SW480 (cell line): ENCODE results near the gene FICD.
A peak's percentile ranks its signal among the peaks of the same experiment; 100 is the strongest.
"Not testable (repeated sequence)": the region's sequence is repeated elsewhere in the genome, so short reads cannot be mapped to it uniquely, and the experiment has no call there.

ENCODE experiments used
- DNase-seq: peaks from one replicate; pipeline ENCODE4 v3.0.0-alpha.2; 2016; ENCODE audit warnings: low spot score

Gene FICD

DNA sequence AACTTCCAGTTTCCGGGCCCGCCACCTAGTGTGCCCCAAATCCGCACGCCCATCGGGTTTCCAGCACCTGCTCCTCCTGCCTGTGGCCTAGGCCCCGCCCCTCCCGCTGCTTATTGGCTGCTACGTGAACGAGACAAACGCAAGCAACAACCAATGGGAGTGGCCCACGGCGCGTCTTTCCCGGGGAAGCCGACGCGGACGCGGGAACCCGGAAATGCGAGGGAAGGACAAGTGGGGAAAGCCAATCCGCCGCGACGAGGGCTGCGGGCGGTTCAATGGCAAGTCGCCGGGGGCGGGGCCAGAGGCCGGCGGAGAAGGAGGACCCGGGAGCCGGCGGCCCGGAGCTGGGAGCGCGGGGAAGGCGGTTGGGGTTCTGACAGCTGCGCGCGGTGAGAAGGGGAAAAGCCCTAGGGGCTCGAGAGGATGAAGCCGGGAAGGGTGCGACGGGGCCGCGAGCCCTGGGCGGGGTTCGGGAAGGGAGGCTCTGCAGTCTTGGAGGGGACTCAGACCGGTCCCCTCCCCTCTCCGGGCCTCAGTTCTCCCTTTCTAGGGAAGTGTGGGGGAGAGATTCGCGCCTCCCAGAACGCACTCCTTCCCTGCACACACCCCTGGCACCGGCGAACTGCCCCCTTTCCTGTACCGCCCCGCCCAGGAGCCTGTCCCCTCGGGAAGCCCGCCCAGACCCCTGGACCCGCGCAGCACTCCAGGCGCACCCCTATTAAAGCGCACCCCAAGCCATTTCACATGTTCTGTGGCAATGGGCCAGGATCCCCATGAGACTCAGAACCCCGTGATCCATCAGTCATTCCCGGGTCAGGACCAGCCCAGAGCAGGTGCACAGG, at the start of gene FICD:
FICD (plus strand) TSS at position 305 of the 842 bp plus-strand sequence. CDS start 1,696 bp downstream, outside the sequence.
- peak; percentile 97 for DNase-seq

GRCh38 chr12:108465417-108465816, 49.7 kb upstream of the FICD start:
- DNase-seq: no peak

GRCh38 chr12:108468196-108468968, 46.7 kb upstream of the FICD start:
- DNase-seq: peak; percentile 22

- no peak for DNase-seq
Measured at GRCh38 chr12:108473400-108474055, 41.5 kb upstream of the FICD start.

DNA sequence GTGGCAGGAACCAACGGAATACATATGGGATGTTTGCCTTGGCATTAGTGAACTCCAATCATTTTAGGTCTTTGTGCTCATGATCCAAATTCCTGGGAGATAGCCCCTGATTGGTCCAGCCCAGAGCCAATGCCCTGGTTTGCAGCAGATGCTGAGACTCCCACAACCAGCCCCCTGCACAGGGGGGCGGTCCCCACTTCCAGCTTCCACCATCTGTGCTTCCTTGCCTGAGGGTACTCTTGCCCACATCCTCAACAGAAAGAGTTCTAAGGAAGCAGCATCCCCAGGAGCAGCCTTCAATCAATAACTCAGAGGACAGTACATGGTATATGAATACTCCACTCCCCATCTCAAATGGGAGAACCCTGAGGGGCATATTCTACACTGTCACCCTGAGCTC, 39.7 kb upstream of the FICD start:
- no peak for DNase-seq

- no peak for DNase-seq
Measured at GRCh38 chr12:108477055-108477880, 37.8 kb upstream of the FICD start.

DNA sequence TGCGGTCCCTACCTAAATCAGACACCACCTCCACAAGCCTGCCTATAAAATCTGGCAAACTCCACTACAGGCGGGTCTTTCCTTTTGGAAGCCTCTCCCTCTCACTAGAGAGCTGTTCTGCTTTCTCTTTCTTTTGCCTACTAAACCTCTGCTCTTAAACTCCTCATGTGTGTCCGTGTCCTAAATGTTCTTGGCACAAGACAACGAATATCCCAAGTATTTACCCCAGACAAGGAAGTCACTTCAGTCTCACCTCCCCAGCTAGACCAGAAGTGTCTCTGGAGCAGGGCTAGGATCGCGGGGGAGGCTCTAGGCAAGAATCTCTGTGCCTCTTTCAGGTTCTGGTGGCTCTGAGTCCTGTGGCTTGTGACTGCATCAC, 37.2 kb upstream of the FICD start:
- DNase-seq: no peak

- DNase-seq: no peak
Measured at GRCh38 chr12:108478611-108479206, 36.4 kb upstream of the FICD start.

- no peak for DNase-seq
Measured at GRCh38 chr12:108479364-108480070, 35.6 kb upstream of the FICD start.

DNA sequence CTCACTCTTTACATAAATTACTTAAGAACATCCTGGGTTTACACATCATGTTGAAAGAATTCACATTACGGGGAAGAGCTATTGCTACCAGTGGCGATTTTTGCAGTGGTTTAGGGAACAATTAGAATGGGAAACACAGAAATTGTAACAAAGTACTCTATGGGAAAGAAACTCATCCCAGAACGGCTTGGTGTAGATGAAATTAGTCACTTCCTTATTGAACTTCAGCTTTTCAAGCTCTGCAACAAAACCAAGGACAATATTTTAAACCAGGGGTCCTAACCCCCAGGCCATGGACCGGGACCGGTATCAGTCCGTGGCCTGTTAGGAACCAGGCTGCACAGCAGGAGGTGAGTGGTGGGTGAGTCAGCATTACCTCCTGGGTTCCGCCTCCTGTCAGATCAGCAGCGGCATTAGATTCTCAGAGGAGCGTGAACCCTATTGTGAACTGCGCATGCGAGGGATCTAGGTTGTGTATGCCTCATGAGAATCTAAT, 32.3 kb upstream of the FICD start:
- DNase-seq: peak; percentile 14

DNA sequence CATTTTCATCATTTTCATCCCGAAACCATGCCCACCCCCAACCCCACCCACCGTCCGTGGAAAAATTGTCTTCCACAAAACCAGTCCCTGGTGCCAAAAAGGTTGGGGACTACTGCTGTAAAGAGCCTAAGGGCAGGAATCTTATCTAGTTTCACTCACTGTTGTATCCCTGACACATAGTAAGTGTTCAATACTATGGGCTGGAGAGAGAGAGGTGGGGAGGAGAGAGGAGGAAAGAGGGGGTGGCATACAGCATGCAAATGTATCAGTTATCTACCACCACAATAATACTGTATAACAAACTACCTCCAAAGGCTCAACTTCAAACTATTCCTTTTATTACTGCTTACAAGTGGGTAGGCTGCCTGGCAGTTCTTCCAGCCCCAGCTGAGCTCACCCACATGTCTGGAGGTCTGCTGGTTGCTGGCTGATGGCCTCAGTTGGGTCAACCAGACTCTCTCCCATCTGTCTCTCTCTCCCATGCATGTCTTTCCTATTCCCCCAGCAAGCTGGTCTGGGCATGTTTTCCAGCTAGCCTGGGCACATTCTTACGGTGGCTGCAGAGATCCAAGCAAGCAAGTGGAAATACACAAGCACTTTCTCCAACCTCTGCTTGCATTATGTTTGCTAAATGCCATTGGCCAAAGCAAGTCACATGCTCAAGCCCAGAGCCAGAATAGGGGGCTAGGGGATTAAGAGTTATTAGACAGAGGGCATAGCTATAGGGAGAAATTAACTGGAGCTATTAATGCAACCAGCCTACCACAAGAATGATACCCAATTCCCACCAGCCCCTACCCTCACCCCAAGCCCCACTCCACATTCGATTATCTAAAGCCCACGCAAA, 31.6 kb upstream of the FICD start:
- no peak for DNase-seq

DNA sequence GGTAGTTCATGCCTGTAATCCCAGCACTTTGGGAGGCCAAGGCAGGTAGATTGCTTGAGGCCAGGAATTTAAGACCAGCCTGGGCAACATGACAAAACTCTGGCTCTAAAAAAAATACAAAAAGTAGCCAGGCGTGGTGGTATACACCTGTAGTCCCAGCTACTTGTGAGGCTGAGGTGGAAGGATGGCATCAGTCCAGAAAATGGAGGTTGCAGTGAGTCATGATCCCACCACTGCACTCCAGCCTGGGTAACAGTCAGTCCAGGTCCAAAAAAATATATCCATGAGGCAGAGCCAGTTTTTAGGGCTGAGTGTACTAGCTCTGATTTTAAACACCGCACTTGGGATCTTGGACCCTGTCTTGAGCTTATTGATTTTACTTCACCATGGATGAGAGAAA, 30.6 kb upstream of the FICD start:
- DNase-seq: no peak

DNA sequence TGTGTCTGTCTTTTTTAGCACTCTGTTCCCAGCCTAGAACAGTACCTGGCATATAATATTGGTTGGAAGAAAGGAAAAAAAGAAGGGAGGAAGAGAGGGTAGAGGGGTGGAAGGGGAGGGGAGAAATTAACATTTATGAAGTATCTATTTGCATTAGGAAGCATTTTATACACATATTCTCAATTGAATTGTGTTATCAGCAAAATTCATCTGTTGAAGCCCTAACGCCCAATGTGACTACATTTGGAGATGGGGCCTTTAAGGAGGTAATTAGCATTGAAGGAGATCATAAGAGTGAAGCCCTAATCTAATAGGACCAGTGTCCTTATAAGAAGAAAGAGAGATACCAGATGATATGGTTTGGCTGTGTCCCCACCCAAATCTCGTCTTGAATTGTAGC, 30.2 kb upstream of the FICD start:
- no peak for DNase-seq

DNA sequence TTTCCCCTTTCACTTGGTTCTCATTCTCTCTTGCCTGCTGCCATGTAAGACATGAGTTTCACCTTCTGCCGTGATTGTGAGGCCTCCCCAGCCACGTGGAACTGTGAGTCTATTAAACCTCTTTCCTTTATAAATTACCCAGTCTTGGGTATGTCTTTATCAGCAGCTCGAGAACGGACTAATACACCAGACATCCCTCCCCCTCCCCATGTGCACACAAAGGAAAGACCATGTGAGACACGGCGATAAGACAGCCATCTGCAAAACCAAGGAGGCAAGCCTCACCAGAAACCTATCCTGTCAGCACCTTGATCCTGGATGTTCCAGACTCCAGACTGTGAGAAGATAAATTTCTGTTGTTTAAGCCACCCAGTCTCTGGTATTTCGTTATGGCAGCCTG, 29.7 kb upstream of the FICD start:
- not testable (repeated sequence) for DNase-seq

DNA sequence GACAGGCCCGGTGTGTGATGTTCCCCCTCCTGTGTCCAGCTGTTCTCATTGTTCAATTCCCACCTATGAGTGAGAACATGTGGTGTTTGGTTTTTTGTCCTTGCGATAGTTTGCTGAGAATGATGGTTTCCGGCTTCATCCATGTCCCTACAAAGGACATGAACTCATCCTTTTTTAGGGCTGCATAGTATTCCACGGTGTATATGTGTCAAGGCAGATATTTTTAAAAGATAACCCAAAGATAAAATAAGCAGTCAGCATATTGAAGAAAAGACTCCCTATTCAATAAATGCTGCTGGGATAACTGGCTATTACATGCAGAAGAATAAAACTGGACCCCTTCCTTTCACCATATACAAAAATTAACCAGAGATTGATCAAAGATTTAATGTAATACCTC, 28.0 kb upstream of the FICD start:
- not testable (repeated sequence) for DNase-seq

DNA sequence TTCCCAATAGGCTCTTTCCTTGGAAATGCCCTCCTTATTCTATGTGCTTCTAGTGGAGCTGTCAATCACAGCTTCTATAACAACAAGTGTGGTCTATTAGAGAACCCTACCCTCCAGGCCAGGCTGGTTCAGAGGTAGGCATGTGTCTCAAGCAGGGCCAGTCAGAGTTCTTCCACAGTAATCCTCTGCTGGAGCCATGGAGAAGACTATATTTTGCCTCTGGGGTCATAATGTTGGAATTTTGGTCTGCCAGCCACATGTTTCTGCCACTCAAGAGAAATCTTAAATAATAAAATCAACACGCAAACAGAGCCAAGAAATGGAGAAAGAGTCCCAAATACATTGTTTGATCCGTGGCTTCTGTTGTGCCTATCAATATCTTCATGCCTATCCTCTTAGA, 23.8 kb upstream of the FICD start:
- no peak for DNase-seq

DNA sequence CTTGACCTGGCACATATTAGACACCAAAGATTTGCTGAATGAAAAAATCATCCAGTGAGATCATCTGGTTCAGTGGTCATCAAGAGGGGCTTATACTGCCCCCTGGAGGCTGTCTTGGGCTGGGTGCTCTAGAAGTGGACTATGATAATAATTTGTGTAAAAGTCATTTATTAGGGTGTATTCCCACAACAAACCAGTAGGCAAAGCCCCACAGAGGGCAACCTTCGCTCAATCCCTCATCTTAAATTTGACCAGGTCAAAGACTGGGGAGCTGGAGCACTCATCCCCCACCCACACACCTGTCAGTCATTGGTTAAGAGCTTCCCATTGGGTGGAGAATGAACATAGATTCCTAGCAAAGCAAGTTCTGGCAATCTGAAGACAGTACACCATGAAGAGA, 20.0 kb upstream of the FICD start:
- DNase-seq: peak; percentile 30

- DNase-seq: no peak
Measured at GRCh38 chr12:108495823-108496579, 19.1 kb upstream of the FICD start.

DNA sequence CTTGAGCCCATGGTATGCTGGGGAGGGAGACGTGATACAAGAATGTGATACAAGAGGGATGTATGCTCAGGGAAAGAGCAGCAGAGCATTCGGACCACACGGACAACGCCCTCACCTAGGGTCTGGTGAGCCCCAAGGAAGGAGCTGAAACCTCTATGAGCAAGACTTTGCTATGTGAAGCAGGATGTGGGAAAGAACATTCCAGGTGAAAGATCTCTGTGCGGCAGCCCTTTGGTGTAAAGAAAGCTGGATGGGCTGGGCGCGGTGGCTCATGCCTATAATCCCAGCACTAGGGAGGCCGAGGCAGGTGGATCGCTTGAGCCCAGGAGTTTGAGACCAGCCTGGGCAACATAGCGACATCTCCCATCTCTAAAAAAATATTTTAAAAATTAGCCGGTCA, 16.9 kb upstream of the FICD start:
- DNase-seq: peak; percentile 6
